Measurements from ENCODE around the gene DSCAM. TPM values are rescaled to one million over a fixed set of nuclear protein-coding genes. Genes with fewer than 3 reads are reported as not detected.
"Not testable (repeated sequence)": the region's sequence is repeated elsewhere in the genome, so short reads cannot be mapped to it uniquely, and the experiment has no call there.

Gene DSCAM
- total RNA-seq, 1 donor, result not detected

GRCh38 chr21:40043423-40043822, 803.5 kb downstream of the DSCAM start:
- H3K36me3 ChIP-seq (ENCODE audit: insufficient read depth, low read length), result no peaks in the 10 kb centered on the region
- H3K9me3 ChIP-seq (ENCODE audit: low read depth, low read length), result peaks cover 9% of the 10 kb centered on the region
- no peaks in the 10 kb centered on the region for H3K4me1 ChIP-seq (ENCODE audit: insufficient read depth, low read length)
- no peak for DNase-seq (ENCODE audit: insufficient read length, low spot score, missing footprints)
- H3K4me3 ChIP-seq (ENCODE audit: insufficient read depth, low read length), result no peak overlapping the region
- no peaks in the 10 kb centered on the region for H4K20me1 ChIP-seq (ENCODE audit: insufficient read depth, low read length)
- no peaks in the 10 kb centered on the region for H3K27me3 ChIP-seq (ENCODE audit: insufficient read depth, low read length)
- no peak for TF ChIP-seq CTCF (IDR thresholded peaks at IDR 0.05; ENCODE audit: extremely low read depth, low read depth, low read length)
- no peak overlapping the region for H3K27ac ChIP-seq (ENCODE audit: low read depth, low read length)
- no peak overlapping the region for H2AFZ ChIP-seq (ENCODE audit: low read length)
- no peak overlapping the region for H3K4me2 ChIP-seq (ENCODE audit: insufficient read depth, low read length)
- no peaks in the 10 kb centered on the region for H3K79me2 ChIP-seq (ENCODE audit: insufficient read depth, low read length)

GRCh38 chr21:40041446-40041845, 805.5 kb downstream of the DSCAM start:
- H3K4me3 ChIP-seq (ENCODE audit: insufficient read depth, low read length), result no peak overlapping the region
- H3K4me2 ChIP-seq (ENCODE audit: insufficient read depth, low read length), result no peak overlapping the region
- no peaks in the 10 kb centered on the region for H3K27me3 ChIP-seq (ENCODE audit: insufficient read depth, low read length)
- no peaks in the 10 kb centered on the region for H3K79me2 ChIP-seq (ENCODE audit: insufficient read depth, low read length)
- H3K9me3 ChIP-seq (ENCODE audit: low read depth, low read length), result peaks cover 9% of the 10 kb centered on the region
- no peak for DNase-seq (ENCODE audit: insufficient read length, low spot score, missing footprints)
- no peak overlapping the region for H2AFZ ChIP-seq (ENCODE audit: low read length)
- no peak for TF ChIP-seq CTCF (IDR thresholded peaks at IDR 0.05; ENCODE audit: extremely low read depth, low read depth, low read length)
- no peaks in the 10 kb centered on the region for H3K36me3 ChIP-seq (ENCODE audit: insufficient read depth, low read length)
- no peak overlapping the region for H3K27ac ChIP-seq (ENCODE audit: low read depth, low read length)
- no peaks in the 10 kb centered on the region for H4K20me1 ChIP-seq (ENCODE audit: insufficient read depth, low read length)
- no peaks in the 10 kb centered on the region for H3K4me1 ChIP-seq (ENCODE audit: insufficient read depth, low read length)

- H3K27me3 ChIP-seq (ENCODE audit: insufficient read depth, low read length); H3K9me3 ChIP-seq (ENCODE audit: low read depth, low read length); H3K4me3 ChIP-seq (ENCODE audit: insufficient read depth, low read length); H3K4me1 ChIP-seq (ENCODE audit: insufficient read depth, low read length); H3K79me2 ChIP-seq (ENCODE audit: insufficient read depth, low read length); H3K36me3 ChIP-seq (ENCODE audit: insufficient read depth, low read length); DNase-seq (ENCODE audit: insufficient read length, low spot score, missing footprints); H3K4me2 ChIP-seq (ENCODE audit: insufficient read depth, low read length); H4K20me1 ChIP-seq (ENCODE audit: insufficient read depth, low read length); H2AFZ ChIP-seq (ENCODE audit: low read length); H3K27ac ChIP-seq (ENCODE audit: low read depth, low read length): not testable (repeated sequence)
Measured at GRCh38 chr21:40033156-40033782, 813.7 kb downstream of the DSCAM start.

GRCh38 chr21:40029888-40030287, 817.1 kb downstream of the DSCAM start:
- Histone ChIP-seq H3K27ac (ENCODE audit: low read depth, low read length) (no peak overlapping the region), H4K20me1 (ENCODE audit: insufficient read depth, low read length) (no peaks in the 10 kb centered on the region), H3K79me2 (ENCODE audit: insufficient read depth, low read length) (no peaks in the 10 kb centered on the region), H3K27me3 (ENCODE audit: insufficient read depth, low read length) (no peaks in the 10 kb centered on the region), H3K4me3 (ENCODE audit: insufficient read depth, low read length) (no peak overlapping the region), H2AFZ (ENCODE audit: low read length) (no peak overlapping the region), H3K4me2 (ENCODE audit: insufficient read depth, low read length) (no peak overlapping the region), H3K36me3 (ENCODE audit: insufficient read depth, low read length) (no peaks in the 10 kb centered on the region), H3K4me1 (ENCODE audit: insufficient read depth, low read length) (no peaks in the 10 kb centered on the region), H3K9me3 (ENCODE audit: low read depth, low read length) (peaks cover 6% of the 10 kb centered on the region)
- no peak for TF ChIP-seq CTCF (IDR thresholded peaks at IDR 0.05; ENCODE audit: extremely low read depth, low read depth, low read length)
- no peak for DNase-seq (ENCODE audit: insufficient read length, low spot score, missing footprints)

GRCh38 chr21:40028393-40028792, 818.6 kb downstream of the DSCAM start:
- not testable (repeated sequence) for H4K20me1 ChIP-seq (ENCODE audit: insufficient read depth, low read length); H3K27ac ChIP-seq (ENCODE audit: low read depth, low read length); H3K4me3 ChIP-seq (ENCODE audit: insufficient read depth, low read length); H3K9me3 ChIP-seq (ENCODE audit: low read depth, low read length); H3K79me2 ChIP-seq (ENCODE audit: insufficient read depth, low read length); DNase-seq (ENCODE audit: insufficient read length, low spot score, missing footprints); H3K4me1 ChIP-seq (ENCODE audit: insufficient read depth, low read length); H3K27me3 ChIP-seq (ENCODE audit: insufficient read depth, low read length); H3K36me3 ChIP-seq (ENCODE audit: insufficient read depth, low read length); H2AFZ ChIP-seq (ENCODE audit: low read length); H3K4me2 ChIP-seq (ENCODE audit: insufficient read depth, low read length)

Measured in osteoblast (primary cell).